Prostate gland (tissue), 2 donors: ENCODE measurements around the gene MYO5B.

Experiments
- CTCF ChIP-seq, 4 experiments: fragments of 200-600 bp in 2 of 4; fragments of 450-650 bp in 2 of 4; sonication (generic) in 2 of 4; IDR thresholded peaks; 1 replicate in 3 of 4; 2 replicates in 1 of 4; pipeline ENCODE4 v1.5.1; 2016 to 2019; ENCODE audit warnings: antibody characterized with exemption in 4 of 4, mild to moderate bottlenecking in 2 of 4, moderate library complexity in 2 of 4
- POLR2A ChIP-seq: fragments of 450-650 bp; IDR thresholded peaks from one replicate; pipeline ENCODE4 v1.6.1; 2016; ENCODE audit warnings: antibody characterized with exemption, mild to moderate bottlenecking

GRCh38 chr18:50127516-50128210, 67.3 kb downstream of the MYO5B start:
- TF ChIP-seq CTCF (IDR thresholded peaks at IDR 0.05): no peak
- no peak for TF ChIP-seq POLR2A
